ENCODE measurements around the gene SNED1. TPM values are rescaled to one million over a fixed set of nuclear protein-coding genes. Genes with fewer than 3 reads are reported as not detected.
"Not testable (repeated sequence)": the region's sequence is repeated elsewhere in the genome, so short reads cannot be mapped to it uniquely, and the experiment has no call there.

SNED1 gene
- polyA plus RNA-seq, 1 donor from 2014 or later, result 0.32 TPM

DNA sequence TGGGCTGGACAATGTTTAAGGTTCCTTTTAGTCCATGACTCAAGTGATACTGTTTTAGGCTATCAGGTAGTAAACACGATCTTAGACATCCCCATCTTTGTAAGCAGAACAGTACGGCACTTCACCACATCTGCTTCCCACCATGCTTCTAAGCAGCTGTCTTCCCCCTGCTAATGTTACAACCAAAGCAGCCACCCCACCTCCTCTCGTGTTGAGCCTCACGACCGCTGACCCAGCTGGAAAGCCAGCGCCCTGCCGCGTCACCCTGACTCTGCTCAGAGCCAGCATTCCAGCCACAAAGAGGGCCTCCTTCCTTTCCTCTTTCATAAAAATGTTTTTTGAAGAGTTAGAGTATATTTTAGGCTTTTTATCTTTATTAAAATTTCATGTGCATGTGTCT is 94.3 kb downstream of the SNED1 start:
- peaks cover 7% of the 10 kb centered on the region for H3K36me3 ChIP-seq (ENCODE audit: insufficient read depth, low read length)

DNA sequence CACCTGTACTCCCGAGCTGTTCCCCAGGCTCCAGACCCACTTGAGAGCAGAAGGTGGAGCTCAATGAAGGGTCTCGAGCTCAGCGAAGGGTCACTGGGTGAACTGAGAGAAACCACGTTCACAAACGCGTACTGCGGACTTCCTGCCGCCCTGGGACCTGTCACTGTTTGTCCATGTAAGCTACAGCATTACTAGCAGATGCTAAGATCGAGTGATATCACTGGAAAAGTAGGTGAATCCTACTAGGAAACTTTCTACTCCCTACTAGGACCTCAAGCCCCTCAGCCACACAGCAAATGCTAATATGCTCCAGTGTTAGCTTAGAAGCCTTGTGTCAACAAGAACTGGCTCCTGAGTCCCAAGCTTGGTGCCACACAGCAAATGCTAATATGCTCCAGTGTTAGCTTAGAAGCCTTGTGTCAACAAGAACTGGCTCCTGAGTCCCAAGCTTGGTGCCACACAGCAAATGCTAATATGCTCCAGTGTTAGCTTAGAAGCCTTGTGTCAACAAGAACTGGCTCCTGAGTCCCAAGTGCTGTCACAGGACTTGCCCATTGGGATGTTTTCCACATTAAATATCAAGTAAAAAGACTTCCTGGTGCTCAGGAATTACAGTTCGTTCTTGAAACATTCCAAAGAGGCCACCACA is 94.8 kb downstream of the SNED1 start:
- H4K20me1 ChIP-seq (ENCODE audit: insufficient read depth); H3K79me2 ChIP-seq (replicated peaks; ENCODE audit: insufficient read depth, low read length); H3K36me3 ChIP-seq (ENCODE audit: insufficient read depth, low read length); H3F3A ChIP-seq (ENCODE audit: insufficient read depth, low read length, poor library complexity, severe bottlenecking); H2AFZ ChIP-seq (ENCODE audit: low read depth, low read length); H3K9me3 ChIP-seq (ENCODE audit: low read length); H3K27me3 ChIP-seq (ENCODE audit: insufficient read depth, low read depth, low read length); H3K9me2 ChIP-seq (ENCODE audit: insufficient read depth, low read length); H3K27ac ChIP-seq (ENCODE audit: low read length); H3K4me2 ChIP-seq (ENCODE audit: low read length); H3K9ac ChIP-seq (ENCODE audit: low read length); H3K4me3 ChIP-seq (ENCODE audit: low read length): not testable (repeated sequence)

More for the DNA sequence above, 94.3 kb downstream of the SNED1 start:
- Histone ChIP-seq H3K79me2 (replicated peaks; ENCODE audit: insufficient read depth, low read length) (peaks cover 2% of the 10 kb centered on the region), H3K9ac (ENCODE audit: low read length) (no peak overlapping the region), H3K27me3 (ENCODE audit: insufficient read depth, low read depth, low read length) (no peaks in the 10 kb centered on the region), H3F3A (ENCODE audit: insufficient read depth, low read length, poor library complexity, severe bottlenecking) (no peaks in the 10 kb centered on the region), H3K4me3 (ENCODE audit: low read length) (no peak overlapping the region), H3K9me3 (ENCODE audit: low read length) (no peaks in the 10 kb centered on the region), H3K9me2 (ENCODE audit: insufficient read depth, low read length) (no peaks in the 10 kb centered on the region), H2AFZ (ENCODE audit: low read depth, low read length) (no peak overlapping the region), H3K4me2 (ENCODE audit: low read length) (no peak overlapping the region), H4K20me1 (ENCODE audit: insufficient read depth) (no peaks in the 10 kb centered on the region), H3K27ac (ENCODE audit: low read length) (no peak overlapping the region)
- TF ChIP-seq TAF1 (IDR thresholded peaks at IDR 0.05; ENCODE audit: low read depth) (no peak), REST (IDR thresholded peaks at IDR 0.05; ENCODE audit: borderline replicate concordance) (no peak), SMC3 (conservative IDR thresholded peaks at IDR 0.05; ENCODE audit: poor library complexity) (no peak), POLR2AphosphoS5 (IDR thresholded peaks at IDR 0.05) (no peak), MXI1 (conservative IDR thresholded peaks at IDR 0.05; ENCODE audit: poor library complexity, severe bottlenecking) (no peak), EZH2 (IDR thresholded peaks at IDR 0.05; ENCODE audit: borderline replicate concordance, insufficient read depth, low read length, poor library complexity, severe bottlenecking) (no peak), CTCF (IDR thresholded peaks at IDR 0.05; ENCODE audit: poor library complexity, severe bottlenecking) (no peak), RAD21 (conservative IDR thresholded peaks at IDR 0.05) (no peak), EP300 (conservative IDR thresholded peaks at IDR 0.05; ENCODE audit: poor library complexity, severe bottlenecking) (no peak)

All from neural cell (in vitro differentiated cells).